Fibroblast of the aortic adventitia (primary cell): ENCODE data around the gene PARVA. TPM values are rescaled to one million over a fixed set of nuclear protein-coding genes. Genes with fewer than 3 reads are reported as not detected.

ENCODE experiments used
- DNase-seq: peaks from one replicate; pipeline ENCODE4 v3.0.0-alpha.2; 2010; ENCODE audit warnings: low read depth
- H3K4me3 ChIP-seq: 2 replicates; pipeline ENCODE4 v1.5.1; 2011; ENCODE audit warnings: low read depth, mild to moderate bottlenecking, control low read depth, low read length, moderate library complexity
- CTCF ChIP-seq: IDR thresholded peaks from 2 replicates; pipeline ENCODE4 v1.5.1; 2011; ENCODE audit warnings: mild to moderate bottlenecking, low read length, control low read depth, inconsistent platforms; ENCODE audit not compliant: insufficient read depth
- total RNA-seq: library from RNA; depleted of rRNA; stranded (reverse); fragments of >200 nt; gene quantifications from 2 replicates; pipeline ENCODE4 v1.2.3, GENCODE V29; 2012; ENCODE audit warnings: low replicate concordance

The PARVA gene
- total RNA-seq: 64.0 and 263 TPM in 2 replicates

GRCh38 chr11:12377106-12377823 lies at the start of gene PARVA:
PARVA (plus strand) TSS chr11:12377571; CDS start chr11:12377648, 77 bp downstream.
- peak; percentile 82 for DNase-seq
- no peak for TF ChIP-seq CTCF
- peak within 1 kb of the TSS; percentile 83 for H3K4me3 ChIP-seq

GRCh38 chr11:12329169-12329568 lies 48.2 kb upstream of the PARVA start:
- no peak for TF ChIP-seq CTCF
- H3K4me3 ChIP-seq: no peak overlapping the region
- DNase-seq: no peak

DNA sequence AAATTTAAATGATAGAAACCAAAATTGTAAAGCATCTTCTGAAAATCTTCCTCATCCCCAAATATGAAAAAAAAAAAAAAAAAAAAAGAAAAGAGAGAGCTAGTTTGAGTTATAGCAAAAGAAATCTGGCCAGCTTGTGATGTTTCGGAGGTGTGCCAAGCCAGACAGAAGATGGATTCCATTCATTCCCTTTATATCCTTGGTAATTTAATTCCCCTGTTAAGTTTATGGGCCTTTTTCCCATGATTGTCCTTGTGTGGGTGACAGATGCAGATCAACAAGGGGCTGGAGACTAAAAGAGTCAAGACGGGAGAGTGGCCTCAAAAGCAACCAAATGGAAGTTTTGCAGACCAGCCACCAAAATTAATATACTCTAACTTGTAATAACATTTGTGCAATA lies 47.6 kb upstream of the PARVA start:
- DNase-seq: no peak

DNA sequence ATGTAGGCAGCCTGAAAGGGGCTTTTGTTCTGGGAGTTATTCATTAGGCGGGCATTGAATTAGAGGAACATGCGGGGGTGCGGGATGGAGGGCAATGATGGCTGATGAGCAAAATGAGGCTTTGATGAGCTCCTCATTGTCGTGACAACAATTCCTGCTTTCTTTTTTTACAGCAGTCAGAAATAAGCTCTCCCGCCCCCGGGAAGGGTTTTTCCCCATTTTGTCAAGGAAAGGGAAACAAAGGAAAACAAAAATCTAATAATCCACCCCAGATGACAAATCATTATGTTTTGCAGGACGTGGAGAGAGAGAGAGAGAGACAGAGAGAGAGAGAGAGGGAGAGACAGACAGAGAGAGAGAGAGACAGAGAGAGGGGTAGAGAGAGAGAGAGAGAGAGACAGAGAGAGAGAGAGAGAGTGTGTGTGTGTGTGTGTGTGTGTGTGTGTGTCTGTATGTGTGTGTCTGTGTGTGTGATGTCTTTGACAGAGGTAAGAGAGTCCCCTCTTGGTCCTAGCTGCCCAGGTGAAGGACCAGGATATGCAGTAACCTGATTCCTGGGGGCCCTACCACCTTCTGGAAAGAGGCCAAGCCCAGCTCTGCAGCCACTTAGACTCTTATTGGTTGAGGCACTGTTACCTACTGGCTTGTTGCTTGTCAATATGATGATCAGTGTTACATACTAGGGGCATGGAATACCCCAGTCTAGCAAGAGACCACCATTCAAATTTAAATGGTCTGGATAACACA lies 46.7 kb upstream of the PARVA start:
- H3K4me3 ChIP-seq: no peak overlapping the region
- DNase-seq: peak; percentile 20
- TF ChIP-seq CTCF: no peak

More for the DNA sequence above, 47.6 kb upstream of the PARVA start:
- H3K4me3 ChIP-seq: no peak overlapping the region
- no peak for TF ChIP-seq CTCF

GRCh38 chr11:12331239-12331874 lies 46.0 kb upstream of the PARVA start:
- peak; percentile 92 for DNase-seq
- peak; percentile 74 for TF ChIP-seq CTCF
- no peak overlapping the region for H3K4me3 ChIP-seq

- DNase-seq: no peak
- TF ChIP-seq CTCF: no peak
Observed at GRCh38 chr11:12343526-12343925, 33.8 kb upstream of the PARVA start.

More at GRCh38 chr11:12343526-12343925, 33.8 kb upstream of the PARVA start:
- H3K4me3 ChIP-seq: no peak overlapping the region
